ENCODE measurements around the gene SLK.

DNA sequence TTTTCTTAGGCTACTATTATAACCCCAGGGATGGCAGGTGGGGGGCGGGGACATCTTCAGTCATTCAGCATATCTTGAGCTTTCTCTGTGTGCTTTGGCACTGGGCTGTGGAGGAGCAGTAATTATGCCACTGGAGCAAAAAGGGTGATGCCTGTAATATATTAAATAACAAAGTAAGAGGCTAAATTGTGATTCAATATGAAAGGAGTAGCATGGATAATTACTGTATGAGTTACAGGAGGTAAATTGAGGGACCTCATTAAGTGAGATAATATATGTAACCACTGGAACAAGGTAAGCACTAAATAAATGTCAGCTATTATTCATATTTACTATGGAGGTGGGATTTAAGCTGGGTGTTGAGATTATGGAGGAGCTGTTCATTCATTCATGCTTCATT is 45.7 kb upstream of the SLK start:
- TF ChIP-seq CENPT (CRISPR knock-in tag; IDR thresholded peaks at IDR 0.05; ENCODE audit: low read depth) (no peak), ZNF768 (CRISPR knock-in tag; IDR thresholded peaks at IDR 0.05) (no peak)

Measured in HepG2 (cell line).